Measurements from ENCODE around the gene WDR1.
A peak's percentile ranks its signal among the peaks of the same experiment; 100 is the strongest.

WDR1 gene

DNA sequence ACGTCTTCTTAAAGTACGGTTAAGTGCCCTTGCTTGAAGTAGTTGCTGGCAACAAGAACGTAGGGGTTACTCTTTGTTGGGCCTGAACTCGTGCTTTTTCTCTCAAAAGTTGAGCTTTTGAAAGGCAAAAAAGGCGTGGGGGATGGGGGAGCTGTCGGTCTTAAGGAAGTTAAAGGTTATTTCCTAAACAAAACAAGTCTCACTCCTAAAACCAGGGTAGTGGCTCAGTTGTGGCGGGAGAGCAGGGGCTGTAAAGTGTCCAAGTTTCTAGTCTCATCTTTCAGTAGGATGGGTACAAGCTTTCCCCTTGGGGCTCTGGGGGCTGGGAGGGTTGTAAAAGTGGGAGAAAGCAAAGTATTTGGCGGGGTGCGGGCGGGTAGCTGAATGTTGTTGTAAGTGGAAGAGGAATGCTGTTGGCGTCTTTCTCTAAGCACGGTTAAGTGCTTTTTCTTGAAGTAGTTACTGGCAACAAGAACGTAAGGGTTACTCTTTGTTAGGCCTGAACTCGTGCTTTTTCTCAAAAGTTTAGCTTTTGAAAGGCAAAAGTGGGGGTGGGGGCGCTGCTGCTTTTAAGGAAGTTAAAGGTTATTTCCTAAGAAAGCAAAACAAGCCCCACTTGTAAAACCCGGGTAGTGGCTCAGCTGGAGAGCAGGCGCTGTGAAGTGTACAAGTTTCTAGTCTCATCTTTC, 904 bp upstream of the WDR1 start:
- TF ChIP-seq, protein P1, sequence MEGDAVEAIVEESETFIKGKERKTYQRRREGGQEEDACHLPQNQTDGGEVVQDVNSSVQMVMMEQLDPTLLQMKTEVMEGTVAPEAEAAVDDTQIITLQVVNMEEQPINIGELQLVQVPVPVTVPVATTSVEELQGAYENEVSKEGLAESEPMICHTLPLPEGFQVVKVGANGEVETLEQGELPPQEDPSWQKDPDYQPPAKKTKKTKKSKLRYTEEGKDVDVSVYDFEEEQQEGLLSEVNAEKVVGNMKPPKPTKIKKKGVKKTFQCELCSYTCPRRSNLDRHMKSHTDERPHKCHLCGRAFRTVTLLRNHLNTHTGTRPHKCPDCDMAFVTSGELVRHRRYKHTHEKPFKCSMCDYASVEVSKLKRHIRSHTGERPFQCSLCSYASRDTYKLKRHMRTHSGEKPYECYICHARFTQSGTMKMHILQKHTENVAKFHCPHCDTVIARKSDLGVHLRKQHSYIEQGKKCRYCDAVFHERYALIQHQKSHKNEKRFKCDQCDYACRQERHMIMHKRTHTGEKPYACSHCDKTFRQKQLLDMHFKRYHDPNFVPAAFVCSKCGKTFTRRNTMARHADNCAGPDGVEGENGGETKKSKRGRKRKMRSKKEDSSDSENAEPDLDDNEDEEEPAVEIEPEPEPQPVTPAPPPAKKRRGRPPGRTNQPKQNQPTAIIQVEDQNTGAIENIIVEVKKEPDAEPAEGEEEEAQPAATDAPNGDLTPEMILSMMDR (IDR thresholded peaks at IDR 0.05; ENCODE audit: low read depth, low read length) = no peak

DNA sequence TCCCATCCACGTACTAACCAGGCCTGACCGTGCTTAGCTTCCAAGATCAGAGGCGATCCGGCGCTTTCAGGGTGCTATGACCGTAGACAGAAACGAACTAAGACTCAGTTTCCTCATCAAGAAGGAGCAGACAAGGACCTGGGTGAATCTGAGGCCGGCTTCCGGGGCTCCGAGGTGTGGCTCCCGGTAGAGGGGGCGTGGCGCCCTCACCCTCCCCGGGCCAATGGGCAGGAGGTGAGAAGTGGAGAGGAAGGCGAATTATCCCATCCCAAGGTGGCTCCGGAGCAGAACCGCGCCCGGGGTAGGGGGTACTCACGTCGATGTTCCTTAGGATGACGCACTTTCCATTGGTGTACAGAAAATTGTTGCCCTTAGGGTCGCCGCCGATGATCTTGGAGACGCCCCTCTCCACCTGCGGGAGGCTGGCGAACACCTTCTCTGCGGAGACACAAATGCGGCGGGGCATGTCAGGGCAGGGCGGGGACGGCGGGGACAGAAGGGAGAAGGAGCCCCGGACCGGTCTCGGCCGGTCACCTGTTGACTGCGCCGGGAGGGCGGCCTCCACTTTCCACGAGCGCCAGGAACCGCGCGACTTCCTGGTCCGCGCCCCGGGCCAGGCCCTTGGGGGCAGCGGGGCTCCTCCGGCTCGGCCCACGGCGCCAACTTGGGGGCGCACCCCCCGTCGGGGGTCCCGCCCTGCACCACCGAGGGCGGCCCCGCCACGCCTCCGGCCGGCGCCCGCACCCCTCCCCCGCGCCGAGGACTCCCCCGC, 616 bp downstream of the WDR1 start:
- TF ChIP-seq, protein P1 (IDR thresholded peaks at IDR 0.05; ENCODE audit: low read depth, low read length) = no peak
- peak overlapping the region; percentile 69 for H3K4me3 ChIP-seq (ENCODE audit: low read depth, low read length)

More for the DNA sequence above, 904 bp upstream of the WDR1 start:
- peak overlapping the region; percentile 60 for H3K4me3 ChIP-seq (ENCODE audit: low read depth, low read length)

DNA sequence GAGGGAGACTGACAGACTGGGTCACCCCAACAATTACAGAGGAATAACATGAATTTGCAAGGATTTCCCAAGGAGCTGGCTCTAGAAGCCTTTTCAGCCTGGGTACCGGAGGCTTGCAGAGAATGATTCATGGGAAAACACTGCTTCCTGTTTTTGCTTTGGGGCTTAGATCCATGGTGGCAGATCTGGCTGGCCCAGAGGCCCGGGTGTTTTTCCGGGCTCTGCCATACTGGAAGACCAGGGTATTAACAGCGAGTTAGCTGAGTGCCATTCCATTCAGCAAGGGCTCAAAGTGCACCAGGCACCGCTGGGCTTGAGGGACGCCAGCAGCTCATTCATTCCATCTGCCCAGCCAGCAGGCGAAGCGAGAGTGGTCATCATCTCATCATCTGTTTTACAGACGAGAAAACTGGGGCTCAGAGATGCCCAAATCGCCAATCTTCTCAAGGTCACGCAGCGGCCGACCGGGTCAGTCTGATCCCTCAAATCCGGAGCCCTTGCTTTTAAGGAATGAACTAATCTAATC, 1.3 kb downstream of the WDR1 start:
- peak overlapping the region; percentile 69 for H3K4me3 ChIP-seq (ENCODE audit: low read depth, low read length)
- TF ChIP-seq, protein P1 (IDR thresholded peaks at IDR 0.05; ENCODE audit: low read depth, low read length) = no peak

DNA sequence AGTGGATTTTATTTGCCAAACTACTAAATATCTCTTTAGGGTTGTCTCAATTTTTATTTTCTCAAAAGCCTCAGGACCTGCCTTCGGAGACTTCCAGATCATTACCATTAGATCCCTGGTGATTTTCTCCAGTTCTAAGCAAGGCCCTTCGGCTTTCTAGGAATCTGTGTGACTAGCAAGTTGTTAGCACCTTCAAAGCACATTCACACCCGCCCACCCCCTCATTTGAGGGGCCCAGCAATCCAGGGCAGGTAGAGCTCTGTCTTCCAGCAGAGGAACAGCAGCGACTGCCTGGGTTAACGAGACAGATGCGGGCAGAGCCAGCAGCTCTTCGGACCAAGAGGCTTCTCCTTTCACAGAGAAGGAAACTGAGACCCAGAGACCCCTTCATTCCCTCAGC, 2.0 kb downstream of the WDR1 start:
- TF ChIP-seq, protein P1 (IDR thresholded peaks at IDR 0.05; ENCODE audit: low read depth, low read length) = no peak

DNA sequence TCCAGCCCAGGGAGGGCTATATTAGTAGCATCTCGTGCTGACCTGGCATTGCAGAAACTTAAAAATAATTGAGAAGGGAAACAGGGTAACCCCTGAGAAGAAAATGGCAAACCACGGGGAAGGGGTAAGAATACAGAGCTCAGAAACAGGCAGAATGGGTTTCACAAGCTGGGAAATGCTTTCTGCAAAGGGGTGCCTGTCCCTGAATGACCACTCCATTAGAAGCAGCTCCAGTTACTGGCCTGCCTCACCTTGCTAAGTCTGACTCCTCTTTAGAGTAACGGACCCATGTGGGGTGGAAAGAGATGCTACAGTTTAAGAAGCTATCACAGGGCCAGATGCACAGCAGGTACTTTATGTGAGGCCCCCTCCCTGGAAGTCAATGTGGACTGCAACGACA, 2.5 kb downstream of the WDR1 start:
- H3K4me3 ChIP-seq (ENCODE audit: low read depth, low read length) = peak overlapping the region; percentile 69
- TF ChIP-seq, protein P1 (IDR thresholded peaks at IDR 0.05; ENCODE audit: low read depth, low read length) = no peak

More for the DNA sequence above, 2.0 kb downstream of the WDR1 start:
- peak overlapping the region; percentile 69 for H3K4me3 ChIP-seq (ENCODE audit: low read depth, low read length)

DNA sequence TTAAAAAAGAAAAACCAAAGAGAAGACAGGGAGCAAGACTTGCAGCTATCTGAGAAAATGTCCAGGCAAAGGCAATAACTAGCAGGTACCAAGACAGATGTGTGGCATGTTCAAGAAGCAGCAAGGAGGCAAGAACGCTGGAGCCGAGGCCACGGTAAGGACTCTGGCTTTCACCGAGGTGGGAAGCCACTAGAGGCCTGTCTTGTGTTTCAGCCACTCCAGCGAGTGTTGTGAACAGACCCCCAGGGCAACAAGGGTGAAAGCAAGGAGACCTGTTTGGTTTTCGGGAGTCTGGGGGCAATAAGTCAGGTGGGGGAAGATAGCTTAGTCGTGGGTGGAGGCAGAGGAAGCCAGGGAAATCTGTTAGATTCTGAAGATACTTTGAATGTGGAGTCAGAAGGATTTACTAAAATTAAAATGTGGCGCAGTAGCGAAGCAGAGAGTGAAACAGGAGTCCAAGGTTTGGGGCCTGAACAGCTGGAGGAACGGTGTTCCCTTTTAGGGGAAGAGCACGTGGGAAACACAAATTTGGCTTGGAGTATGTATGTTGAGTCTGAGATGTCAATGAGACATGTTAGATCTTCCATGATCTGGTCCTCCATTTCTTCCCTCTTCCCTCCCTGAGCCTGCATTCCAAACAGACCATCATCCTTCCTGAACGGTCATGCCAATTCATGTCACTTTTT, 3.1 kb downstream of the WDR1 start:
- no peak overlapping the region for H3K4me3 ChIP-seq (ENCODE audit: low read depth, low read length)
- TF ChIP-seq, protein P1 (IDR thresholded peaks at IDR 0.05; ENCODE audit: low read depth, low read length) = no peak

All from WI38 (cell line).